ENCODE data around the gene SOAT2.

SOAT2 gene

DNA sequence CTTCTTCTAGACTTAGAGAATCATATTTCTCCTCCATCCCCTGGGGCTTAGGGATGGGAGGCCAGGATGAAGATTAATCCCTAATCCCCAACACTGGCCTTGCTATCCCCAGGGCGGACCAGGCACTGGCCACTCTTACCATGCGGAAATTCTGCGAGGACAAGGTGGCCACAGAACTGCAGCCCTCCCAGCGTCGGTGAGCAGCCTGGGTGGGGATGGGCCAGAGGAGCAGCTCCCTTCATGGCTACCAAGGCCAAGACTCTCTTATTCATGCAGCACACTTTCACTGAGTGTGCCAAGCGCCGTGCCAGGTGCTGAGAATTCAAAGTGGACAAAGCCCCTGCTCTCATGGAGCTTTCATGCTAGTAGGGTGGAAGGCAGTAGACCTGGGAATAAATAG is 46.4 kb upstream of the SOAT2 start:
- Histone ChIP-seq H3K36me3 (ENCODE audit: insufficient read depth) (no peaks in the 10 kb centered on the region), H3K4me2 (no peak overlapping the region), H3K9ac (no peak overlapping the region), H3K4me3 (IDR thresholded peaks at IDR 0.05; ENCODE audit: insufficient read depth, low read depth, low read length) (no peak overlapping the region), H3K27ac (no peak overlapping the region), H2AFZ (ENCODE audit: low read depth) (no peak overlapping the region), H3K4me1 (ENCODE audit: low read depth, poor library complexity, severe bottlenecking) (peaks cover 12% of the 10 kb centered on the region), H3K79me2 (ENCODE audit: insufficient read depth, low read depth) (no peaks in the 10 kb centered on the region), H4K20me1 (ENCODE audit: insufficient read depth) (no peaks in the 10 kb centered on the region), H3K27me3 (ENCODE audit: insufficient read depth, low read depth) (peaks cover 14% of the 10 kb centered on the region; the same call in 1 of the 2 replicates)
- TF ChIP-seq, protein P1, sequence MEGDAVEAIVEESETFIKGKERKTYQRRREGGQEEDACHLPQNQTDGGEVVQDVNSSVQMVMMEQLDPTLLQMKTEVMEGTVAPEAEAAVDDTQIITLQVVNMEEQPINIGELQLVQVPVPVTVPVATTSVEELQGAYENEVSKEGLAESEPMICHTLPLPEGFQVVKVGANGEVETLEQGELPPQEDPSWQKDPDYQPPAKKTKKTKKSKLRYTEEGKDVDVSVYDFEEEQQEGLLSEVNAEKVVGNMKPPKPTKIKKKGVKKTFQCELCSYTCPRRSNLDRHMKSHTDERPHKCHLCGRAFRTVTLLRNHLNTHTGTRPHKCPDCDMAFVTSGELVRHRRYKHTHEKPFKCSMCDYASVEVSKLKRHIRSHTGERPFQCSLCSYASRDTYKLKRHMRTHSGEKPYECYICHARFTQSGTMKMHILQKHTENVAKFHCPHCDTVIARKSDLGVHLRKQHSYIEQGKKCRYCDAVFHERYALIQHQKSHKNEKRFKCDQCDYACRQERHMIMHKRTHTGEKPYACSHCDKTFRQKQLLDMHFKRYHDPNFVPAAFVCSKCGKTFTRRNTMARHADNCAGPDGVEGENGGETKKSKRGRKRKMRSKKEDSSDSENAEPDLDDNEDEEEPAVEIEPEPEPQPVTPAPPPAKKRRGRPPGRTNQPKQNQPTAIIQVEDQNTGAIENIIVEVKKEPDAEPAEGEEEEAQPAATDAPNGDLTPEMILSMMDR (conservative IDR thresholded peaks at IDR 0.05; ENCODE audit: low read depth, low read length): no peak

DNA sequence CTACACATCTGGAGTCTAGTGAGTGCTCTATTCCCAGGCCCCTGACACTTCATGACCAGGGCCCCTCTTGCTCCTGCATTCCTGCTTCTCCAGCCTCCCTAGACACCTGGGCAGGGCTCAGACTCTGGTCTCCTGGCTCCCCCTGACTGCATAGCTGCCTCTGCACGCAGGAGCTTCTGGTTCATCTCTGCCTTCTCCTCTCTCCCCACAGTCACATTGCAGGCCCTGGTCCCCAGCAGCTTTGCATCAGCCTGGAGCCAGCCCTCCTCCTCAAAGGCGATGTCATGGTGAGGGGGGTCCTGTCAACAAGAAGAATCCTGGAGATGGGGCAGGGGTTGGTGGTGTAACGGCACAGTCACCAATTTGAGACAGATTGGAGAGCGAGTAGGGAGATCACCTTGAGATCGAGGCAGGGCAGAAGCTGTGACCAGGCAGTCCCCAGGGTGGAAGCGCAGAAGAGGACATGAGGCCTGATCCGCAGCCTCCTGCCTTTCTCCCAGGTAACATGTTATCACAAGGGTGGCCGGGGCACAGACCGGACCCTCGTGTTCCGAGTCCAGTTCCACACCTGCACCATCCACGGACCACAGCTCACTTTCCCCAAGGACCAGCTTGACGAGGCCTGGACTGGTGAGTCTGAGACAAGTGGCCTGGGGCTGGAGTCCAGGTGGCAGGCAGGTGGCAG is 45.3 kb upstream of the SOAT2 start:
- no peak overlapping the region for H3K9ac ChIP-seq
- H3K27me3 ChIP-seq (ENCODE audit: insufficient read depth, low read depth): peaks cover 14% of the 10 kb centered on the region; the same call in 1 of the 2 replicates
- H3K4me3 ChIP-seq (IDR thresholded peaks at IDR 0.05; ENCODE audit: insufficient read depth, low read depth, low read length): no peak overlapping the region
- H3K36me3 ChIP-seq (ENCODE audit: insufficient read depth): no peaks in the 10 kb centered on the region
- TF ChIP-seq, protein P1 (conservative IDR thresholded peaks at IDR 0.05; ENCODE audit: low read depth, low read length): no peak
- no peak overlapping the region for H3K27ac ChIP-seq
- no peaks in the 10 kb centered on the region for H4K20me1 ChIP-seq (ENCODE audit: insufficient read depth)
- peaks cover 12% of the 10 kb centered on the region for H3K4me1 ChIP-seq (ENCODE audit: low read depth, poor library complexity, severe bottlenecking)
- H3K79me2 ChIP-seq (ENCODE audit: insufficient read depth, low read depth): no peaks in the 10 kb centered on the region
- no peak overlapping the region for H2AFZ ChIP-seq (ENCODE audit: low read depth)
- no peak overlapping the region for H3K4me2 ChIP-seq

DNA sequence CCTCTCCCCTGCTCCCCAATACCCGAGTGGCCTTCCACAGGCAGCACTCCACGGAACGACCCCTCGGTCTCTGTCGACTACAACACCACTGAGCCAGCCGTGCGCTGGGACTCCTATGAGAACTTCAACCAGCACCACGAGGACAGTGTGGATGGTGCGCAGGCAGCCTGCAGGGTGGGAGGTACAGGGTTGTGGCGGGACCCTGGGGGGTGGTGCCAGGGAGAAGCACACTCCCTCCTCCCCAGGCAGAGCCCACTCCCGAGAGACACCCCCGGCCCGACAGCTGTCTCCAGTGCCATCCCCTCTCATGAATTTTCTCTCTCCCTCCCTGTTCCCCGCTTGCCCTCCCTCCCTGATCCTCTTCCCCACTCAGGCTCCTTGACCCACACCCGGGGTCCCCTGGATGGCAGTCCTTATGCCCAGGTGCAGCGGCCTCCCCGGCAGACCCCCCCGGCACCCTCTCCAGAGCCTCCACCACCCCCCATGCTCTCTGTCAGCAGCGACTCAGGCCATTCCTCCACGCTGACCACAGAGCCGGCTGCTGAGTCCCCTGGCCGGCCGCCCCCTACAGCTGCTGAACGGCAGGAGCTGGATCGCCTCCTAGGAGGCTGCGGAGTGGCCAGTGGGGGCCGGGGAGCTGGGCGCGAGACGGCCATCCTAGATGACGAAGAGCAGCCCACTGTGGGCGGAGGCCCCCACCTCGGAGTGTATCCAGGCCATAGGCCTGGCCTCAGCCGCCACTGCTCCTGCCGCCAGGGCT is 44.4 kb upstream of the SOAT2 start:
- Histone ChIP-seq H3K4me2 (no peak overlapping the region), H4K20me1 (ENCODE audit: insufficient read depth) (no peaks in the 10 kb centered on the region), H3K79me2 (ENCODE audit: insufficient read depth, low read depth) (no peaks in the 10 kb centered on the region), H3K4me1 (ENCODE audit: low read depth, poor library complexity, severe bottlenecking) (peaks cover 7% of the 10 kb centered on the region), H3K4me3 (IDR thresholded peaks at IDR 0.05; ENCODE audit: insufficient read depth, low read depth, low read length) (no peak overlapping the region), H2AFZ (ENCODE audit: low read depth) (no peak overlapping the region), H3K9ac (no peak overlapping the region), H3K27ac (no peak overlapping the region), H3K27me3 (ENCODE audit: insufficient read depth, low read depth) (peaks cover 14% of the 10 kb centered on the region; the same call in 1 of the 2 replicates), H3K36me3 (ENCODE audit: insufficient read depth) (no peaks in the 10 kb centered on the region)
- TF ChIP-seq, protein P1 (conservative IDR thresholded peaks at IDR 0.05; ENCODE audit: low read depth, low read length): no peak

DNA sequence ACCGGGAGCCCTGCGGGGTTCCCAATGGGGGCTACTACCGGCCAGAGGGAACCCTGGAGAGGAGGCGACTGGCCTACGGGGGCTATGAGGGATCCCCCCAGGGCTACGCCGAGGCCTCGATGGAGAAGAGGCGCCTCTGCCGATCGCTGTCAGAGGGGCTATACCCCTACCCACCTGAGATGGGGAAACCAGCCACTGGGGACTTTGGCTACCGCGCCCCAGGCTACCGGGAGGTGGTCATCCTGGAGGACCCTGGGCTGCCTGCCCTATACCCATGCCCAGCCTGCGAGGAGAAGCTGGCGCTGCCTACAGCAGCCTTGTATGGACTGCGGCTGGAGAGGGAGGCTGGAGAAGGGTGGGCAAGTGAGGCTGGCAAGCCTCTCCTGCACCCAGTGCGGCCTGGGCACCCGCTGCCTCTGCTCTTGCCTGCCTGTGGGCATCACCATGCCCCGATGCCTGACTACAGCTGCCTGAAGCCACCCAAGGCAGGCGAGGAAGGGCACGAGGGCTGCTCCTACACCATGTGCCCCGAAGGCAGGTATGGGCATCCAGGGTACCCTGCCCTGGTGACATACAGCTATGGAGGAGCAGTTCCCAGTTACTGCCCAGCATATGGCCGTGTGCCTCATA is 43.7 kb upstream of the SOAT2 start:
- TF ChIP-seq, protein P1 (conservative IDR thresholded peaks at IDR 0.05; ENCODE audit: low read depth, low read length): no peak

More for the DNA sequence above, 43.7 kb upstream of the SOAT2 start:
- Histone ChIP-seq H3K27ac (no peak overlapping the region), H3K4me3 (IDR thresholded peaks at IDR 0.05; ENCODE audit: insufficient read depth, low read depth, low read length) (no peak overlapping the region), H3K36me3 (ENCODE audit: insufficient read depth) (no peaks in the 10 kb centered on the region), H3K4me2 (no peak overlapping the region), H3K4me1 (ENCODE audit: low read depth, poor library complexity, severe bottlenecking) (peaks cover 7% of the 10 kb centered on the region), H3K27me3 (ENCODE audit: insufficient read depth, low read depth) (peaks cover 14% of the 10 kb centered on the region; the same call in 1 of the 2 replicates), H4K20me1 (ENCODE audit: insufficient read depth) (no peaks in the 10 kb centered on the region), H2AFZ (ENCODE audit: low read depth) (no peak overlapping the region), H3K79me2 (ENCODE audit: insufficient read depth, low read depth) (no peaks in the 10 kb centered on the region), H3K9ac (no peak overlapping the region)
